Measurements from ENCODE around the gene OSBPL9.

The OSBPL9 gene

DNA sequence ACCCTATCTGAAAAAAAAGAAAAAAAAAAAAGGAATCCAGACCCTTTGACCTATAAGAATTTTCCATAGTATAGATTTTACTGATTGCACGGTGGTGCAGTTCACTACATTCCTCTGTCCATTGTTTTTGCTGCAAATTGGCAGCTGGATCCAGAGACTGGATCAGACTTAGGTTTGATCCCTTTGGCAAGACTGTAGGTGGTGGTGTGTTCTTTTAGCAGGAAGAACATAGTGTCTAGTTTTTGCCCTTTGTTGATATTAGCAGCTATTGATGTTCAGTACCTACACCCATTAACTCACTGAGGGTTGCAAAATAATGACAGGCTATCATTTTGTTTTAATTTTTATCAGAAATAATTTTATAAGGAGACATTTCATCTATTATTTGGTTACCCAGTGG lies 37.1 kb downstream of the OSBPL9 start:
- no peak for FAIRE-seq
- DNase-seq (ENCODE audit: insufficient read length), result no peak
- TF ChIP-seq POLR2A (IDR thresholded peaks at IDR 0.05; ENCODE audit: low read depth, low read length) (no peak), TAF1 (IDR thresholded peaks at IDR 0.05; ENCODE audit: borderline replicate concordance, low read depth, low read length) (no peak), POLR2AphosphoS5 (IDR thresholded peaks at IDR 0.05; ENCODE audit: low read depth, low read length) (no peak)

DNA sequence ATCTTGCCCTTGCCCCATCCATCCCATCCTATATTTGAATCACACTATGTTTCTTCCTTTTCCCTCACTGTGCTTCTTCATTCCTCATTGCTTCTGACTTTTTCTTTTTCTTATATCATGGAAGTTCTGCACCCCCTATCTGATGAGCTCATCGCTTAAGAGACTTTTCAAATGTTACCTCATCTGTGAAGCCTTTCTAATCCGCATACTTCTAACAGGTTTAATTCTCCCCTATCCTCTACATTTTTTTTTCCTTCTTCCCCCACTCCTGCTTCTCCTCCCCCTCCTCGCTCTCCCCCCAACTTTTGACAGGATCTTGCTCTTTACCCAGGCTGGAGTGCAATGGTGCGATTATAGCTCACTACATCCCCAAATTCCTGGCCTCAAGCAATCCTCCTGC lies 39.5 kb downstream of the OSBPL9 start:
- TF ChIP-seq POLR2AphosphoS5 (IDR thresholded peaks at IDR 0.05; ENCODE audit: low read depth, low read length), result no peak
- TF ChIP-seq TAF1 (IDR thresholded peaks at IDR 0.05; ENCODE audit: borderline replicate concordance, low read depth, low read length), result no peak
- no peak for TF ChIP-seq POLR2A (IDR thresholded peaks at IDR 0.05; ENCODE audit: low read depth, low read length)
- DNase-seq (ENCODE audit: insufficient read length) (no peak), FAIRE-seq (no peak)

DNA sequence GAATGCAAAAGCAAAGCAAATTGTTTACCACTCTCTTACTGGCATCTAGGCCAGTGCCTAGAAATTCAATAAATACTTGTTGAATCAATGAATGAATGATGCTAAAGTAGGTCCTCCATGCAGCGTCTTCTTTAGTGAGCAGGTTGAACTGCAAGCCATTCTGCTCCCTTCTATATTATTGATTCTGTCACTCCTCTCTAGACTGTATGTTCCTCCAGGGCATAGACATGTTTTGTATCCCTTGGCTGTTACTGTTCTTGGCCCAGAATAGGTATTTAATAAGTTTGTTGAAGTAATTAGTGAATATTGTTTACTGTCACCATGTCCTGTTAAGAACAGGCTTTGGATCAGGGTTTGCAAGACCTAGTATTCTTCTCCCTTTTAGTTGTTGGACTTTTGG lies 43.7 kb downstream of the OSBPL9 start:
- FAIRE-seq (no peak), DNase-seq (ENCODE audit: insufficient read length) (no peak)
- TF ChIP-seq POLR2AphosphoS5 (IDR thresholded peaks at IDR 0.05; ENCODE audit: low read depth, low read length) (no peak), POLR2A (IDR thresholded peaks at IDR 0.05; ENCODE audit: low read depth, low read length) (no peak), TAF1 (IDR thresholded peaks at IDR 0.05; ENCODE audit: borderline replicate concordance, low read depth, low read length) (no peak)

DNA sequence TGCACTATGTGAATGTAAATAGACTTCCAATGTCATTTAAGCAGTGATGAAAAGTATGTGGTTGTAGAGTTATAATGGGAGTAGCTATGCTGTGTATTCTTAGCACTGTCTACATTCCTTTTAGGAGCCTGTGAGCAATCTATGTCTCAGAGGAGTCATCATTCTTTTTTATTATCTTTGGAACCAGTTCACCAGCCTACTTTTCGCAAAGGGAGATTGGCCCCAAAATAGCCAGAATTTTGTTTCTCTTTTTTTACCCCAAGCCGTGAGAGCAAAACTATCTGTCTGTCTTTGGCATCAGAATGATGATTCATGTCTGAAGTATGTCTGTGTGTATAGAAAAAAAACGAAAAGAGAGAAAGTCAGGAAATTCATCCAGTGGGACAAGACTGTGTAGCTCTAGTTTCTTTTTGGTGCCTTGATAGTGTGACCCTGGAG lies 44.2 kb downstream of the OSBPL9 start:
- DNase-seq (ENCODE audit: insufficient read length) (no peak), FAIRE-seq (no peak)
- TF ChIP-seq TAF1 (IDR thresholded peaks at IDR 0.05; ENCODE audit: borderline replicate concordance, low read depth, low read length), result no peak
- no peak for TF ChIP-seq POLR2AphosphoS5 (IDR thresholded peaks at IDR 0.05; ENCODE audit: low read depth, low read length)
- TF ChIP-seq POLR2A (IDR thresholded peaks at IDR 0.05; ENCODE audit: low read depth, low read length), result no peak

GRCh38 chr1:51663105-51663504 lies 46.2 kb downstream of the OSBPL9 start:
- FAIRE-seq, result no peak
- TF ChIP-seq POLR2A (IDR thresholded peaks at IDR 0.05; ENCODE audit: low read depth, low read length) (no peak), TAF1 (IDR thresholded peaks at IDR 0.05; ENCODE audit: borderline replicate concordance, low read depth, low read length) (no peak), POLR2AphosphoS5 (IDR thresholded peaks at IDR 0.05; ENCODE audit: low read depth, low read length) (no peak)
- DNase-seq (ENCODE audit: insufficient read length), result no peak

DNA sequence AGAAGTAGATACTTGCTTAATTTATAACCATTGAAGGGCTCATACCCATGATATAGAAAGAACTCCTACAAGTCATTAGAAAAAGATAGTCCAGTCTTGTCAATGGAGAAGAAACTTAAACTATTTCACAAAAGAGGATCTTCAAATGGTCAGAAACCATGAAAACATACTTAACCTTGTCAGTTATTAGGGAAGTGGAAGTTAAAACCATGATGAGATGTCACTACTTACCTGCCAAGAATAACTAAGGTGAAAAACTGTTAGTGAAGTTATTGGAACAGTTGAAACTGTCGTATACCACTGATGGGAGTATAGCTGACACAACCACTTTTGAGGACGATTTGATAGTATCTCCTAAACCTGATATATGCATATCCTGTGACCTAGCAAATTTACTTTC lies 46.8 kb downstream of the OSBPL9 start:
- FAIRE-seq, result peak; percentile 14
- TF ChIP-seq POLR2A (IDR thresholded peaks at IDR 0.05; ENCODE audit: low read depth, low read length) (no peak), TAF1 (IDR thresholded peaks at IDR 0.05; ENCODE audit: borderline replicate concordance, low read depth, low read length) (no peak), POLR2AphosphoS5 (IDR thresholded peaks at IDR 0.05; ENCODE audit: low read depth, low read length) (no peak)
- no peak for DNase-seq (ENCODE audit: insufficient read length)

DNA sequence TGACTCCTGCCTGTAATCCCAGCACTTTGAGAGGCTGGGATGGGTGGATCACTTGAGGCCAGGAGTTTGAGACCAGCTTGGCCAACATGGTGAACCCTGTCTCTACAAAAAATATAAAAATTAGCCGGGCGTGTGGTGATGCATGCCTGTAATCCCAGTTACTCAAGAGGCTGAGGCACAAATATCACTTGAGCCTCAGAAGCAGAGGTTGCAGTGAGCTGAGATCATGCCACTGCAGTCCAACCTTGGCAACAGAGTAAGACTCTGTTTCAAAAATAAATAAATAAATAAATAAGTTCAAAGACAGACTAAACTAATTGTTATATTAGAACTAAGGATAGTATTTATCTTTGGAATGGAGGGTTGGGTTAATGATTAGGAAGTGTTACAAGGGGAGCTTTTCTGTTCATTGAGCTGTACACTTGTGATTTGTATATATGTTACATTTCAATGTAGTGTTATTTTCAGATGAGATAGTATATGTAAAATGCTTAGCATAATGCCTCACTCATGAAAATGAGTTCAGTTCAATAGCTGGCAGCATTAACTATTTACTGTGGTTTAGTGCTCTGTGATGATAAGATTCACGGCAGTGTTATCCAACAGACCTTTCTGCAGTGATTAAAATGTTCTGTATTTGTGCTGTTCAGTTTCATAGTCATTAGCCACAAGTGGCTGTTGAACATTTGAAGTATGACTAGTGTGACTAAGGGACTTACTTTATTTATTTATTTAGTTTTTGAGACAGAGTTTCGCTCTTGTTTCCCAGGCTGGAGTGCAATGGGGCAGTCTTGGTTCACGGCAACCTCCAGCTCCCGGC lies 47.7 kb downstream of the OSBPL9 start:
- TF ChIP-seq POLR2AphosphoS5 (IDR thresholded peaks at IDR 0.05; ENCODE audit: low read depth, low read length) (no peak), POLR2A (IDR thresholded peaks at IDR 0.05; ENCODE audit: low read depth, low read length) (no peak), TAF1 (IDR thresholded peaks at IDR 0.05; ENCODE audit: borderline replicate concordance, low read depth, low read length) (no peak)
- no peak for DNase-seq (ENCODE audit: insufficient read length)
- FAIRE-seq, result no peak

GRCh38 chr1:51666478-51666877 lies 49.6 kb downstream of the OSBPL9 start:
- DNase-seq (ENCODE audit: insufficient read length) (no peak), FAIRE-seq (no peak)
- TF ChIP-seq TAF1 (IDR thresholded peaks at IDR 0.05; ENCODE audit: borderline replicate concordance, low read depth, low read length), result no peak
- TF ChIP-seq POLR2AphosphoS5 (IDR thresholded peaks at IDR 0.05; ENCODE audit: low read depth, low read length), result no peak
- no peak for TF ChIP-seq POLR2A (IDR thresholded peaks at IDR 0.05; ENCODE audit: low read depth, low read length)

GRCh38 chr1:51667561-51667960 lies 50.7 kb downstream of the OSBPL9 start:
- FAIRE-seq (no peak), DNase-seq (ENCODE audit: insufficient read length) (no peak)
- TF ChIP-seq TAF1 (IDR thresholded peaks at IDR 0.05; ENCODE audit: borderline replicate concordance, low read depth, low read length) (no peak), POLR2A (IDR thresholded peaks at IDR 0.05; ENCODE audit: low read depth, low read length) (no peak), POLR2AphosphoS5 (IDR thresholded peaks at IDR 0.05; ENCODE audit: low read depth, low read length) (no peak)

DNA sequence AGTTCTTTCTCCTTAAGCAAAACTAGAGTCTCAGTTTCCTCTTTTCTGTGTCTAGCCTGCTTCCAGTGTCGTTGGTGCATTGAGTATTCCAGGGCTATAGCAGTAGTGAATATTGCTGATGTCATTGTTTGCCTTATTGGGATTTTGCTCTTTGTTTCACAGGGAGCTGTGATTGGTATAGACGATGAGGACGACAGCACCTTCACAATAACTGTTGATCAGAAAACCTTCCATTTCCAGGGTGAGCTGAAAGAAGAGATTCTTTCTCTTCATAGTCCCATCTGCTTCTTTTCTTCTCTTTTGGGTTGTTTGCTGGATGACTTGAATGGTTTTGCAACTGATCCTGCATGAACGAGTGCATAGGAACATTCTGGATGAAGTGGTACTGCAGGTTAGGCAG lies 52.4 kb downstream of the OSBPL9 start:
- TF ChIP-seq TAF1 (IDR thresholded peaks at IDR 0.05; ENCODE audit: borderline replicate concordance, low read depth, low read length) (no peak), POLR2AphosphoS5 (IDR thresholded peaks at IDR 0.05; ENCODE audit: low read depth, low read length) (no peak), POLR2A (IDR thresholded peaks at IDR 0.05; ENCODE audit: low read depth, low read length) (no peak)
- FAIRE-seq (no peak), DNase-seq (ENCODE audit: insufficient read length) (no peak)

- FAIRE-seq (no peak), DNase-seq (ENCODE audit: insufficient read length) (no peak)
- TF ChIP-seq POLR2A (IDR thresholded peaks at IDR 0.05; ENCODE audit: low read depth, low read length) (no peak), POLR2AphosphoS5 (IDR thresholded peaks at IDR 0.05; ENCODE audit: low read depth, low read length) (no peak)
These were observed 52.9 kb downstream of the OSBPL9 start for GRCh38 chr1:51669816-51670215.

- FAIRE-seq (no peak), DNase-seq (ENCODE audit: insufficient read length) (no peak)
- no peak for TF ChIP-seq POLR2AphosphoS5 (IDR thresholded peaks at IDR 0.05; ENCODE audit: low read depth, low read length)
- TF ChIP-seq TAF1 (IDR thresholded peaks at IDR 0.05; ENCODE audit: borderline replicate concordance, low read depth, low read length), result no peak
- TF ChIP-seq POLR2A (IDR thresholded peaks at IDR 0.05; ENCODE audit: low read depth, low read length), result no peak
These were observed 54.8 kb downstream of the OSBPL9 start for GRCh38 chr1:51671527-51672325.

Data from GM12892 (cell line).